CD4-positive, alpha-beta T cell treated with Interleukin-17A for 4 hours (primary cell): Measurements from ENCODE around the gene ARHGAP1.
"Not testable (repeated sequence)": the region's sequence is repeated elsewhere in the genome, so short reads cannot be mapped to it uniquely, and the experiment has no call there.

Experiments used
- DNase-seq: peaks from one replicate; pipeline ENCODE4 v3.0.0-alpha.2; 2020; ENCODE audit warnings: mixed read lengths

ARHGAP1 gene

GRCh38 chr11:46722566-46723358 lies 22.3 kb upstream of the ARHGAP1 start:
- DNase-seq = no peak

GRCh38 chr11:46721286-46721685 lies 20.9 kb upstream of the ARHGAP1 start:
- no peak for DNase-seq

- DNase-seq = no peak
Measured at GRCh38 chr11:46719543-46720218, 19.3 kb upstream of the ARHGAP1 start.

DNA sequence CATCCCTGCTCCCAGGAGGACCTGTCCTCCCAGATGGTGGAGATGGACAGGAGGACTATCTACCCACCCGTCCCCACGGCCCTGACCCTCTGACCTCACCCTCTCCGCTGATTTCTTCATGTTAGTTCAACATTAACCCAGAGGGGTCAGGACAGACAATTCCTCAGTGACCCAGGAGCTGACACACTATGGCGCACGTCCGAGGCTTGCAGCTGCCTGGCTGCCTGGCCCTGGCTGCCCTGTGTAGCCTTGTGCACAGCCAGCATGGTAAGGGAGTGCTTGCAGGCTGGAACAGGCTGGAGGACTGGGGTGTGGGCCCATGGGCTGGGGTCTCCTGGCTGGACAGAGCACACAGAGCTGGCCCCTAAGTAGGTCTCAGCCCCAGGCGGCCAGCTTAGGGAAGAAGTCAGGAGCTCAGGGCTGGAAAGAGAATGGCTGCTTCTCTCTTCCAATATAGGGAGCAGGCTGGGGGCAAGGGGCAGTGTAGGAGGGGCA lies 18.7 kb upstream of the ARHGAP1 start, which contains the start of gene F2:
Gene F2, plus strand, starts transcription at position 166 of the 495 bp plus-strand sequence. Its CDS starts 23 bp downstream, at position 189.
- DNase-seq = no peak

DNA sequence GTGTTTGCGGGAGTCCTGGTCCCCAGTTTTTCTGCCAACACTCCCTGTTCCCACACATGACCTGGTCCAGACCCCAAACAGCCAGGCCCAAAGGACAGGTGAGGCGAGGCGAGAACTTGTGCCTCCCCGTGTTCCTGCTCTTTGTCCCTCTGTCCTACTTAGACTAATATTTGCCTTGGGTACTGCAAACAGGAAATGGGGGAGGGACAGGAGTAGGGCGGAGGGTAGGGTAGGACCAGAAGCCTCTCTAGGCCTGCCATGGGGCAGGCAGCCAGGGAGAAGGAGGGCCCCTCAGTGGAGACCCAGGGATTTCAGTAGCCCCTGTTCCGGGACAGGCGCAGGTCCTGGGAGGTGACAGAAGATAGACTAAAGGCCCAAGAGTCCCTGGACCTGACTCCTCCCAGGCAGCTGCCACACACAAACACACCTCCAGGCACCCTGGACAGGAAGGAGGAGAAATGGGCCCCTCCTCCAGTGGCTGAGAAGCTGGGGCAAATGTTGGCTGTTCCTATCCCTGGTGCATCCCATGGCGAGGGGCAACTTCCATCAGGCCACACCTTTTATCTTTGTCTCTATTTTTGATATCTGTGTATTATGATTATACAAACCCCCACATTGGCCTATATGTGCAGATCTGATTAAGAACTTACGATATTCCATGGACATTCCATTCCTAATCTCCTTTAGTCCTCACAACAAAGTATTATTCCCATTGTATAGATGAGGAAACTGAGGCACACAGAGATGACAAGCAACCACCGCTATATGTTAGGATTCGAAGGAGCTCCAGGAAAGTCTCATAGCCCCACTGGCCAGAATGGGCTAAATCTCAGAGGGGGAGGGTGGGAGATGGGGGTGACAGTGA lies 18.0 kb upstream of the ARHGAP1 start:
- no peak for DNase-seq

DNA sequence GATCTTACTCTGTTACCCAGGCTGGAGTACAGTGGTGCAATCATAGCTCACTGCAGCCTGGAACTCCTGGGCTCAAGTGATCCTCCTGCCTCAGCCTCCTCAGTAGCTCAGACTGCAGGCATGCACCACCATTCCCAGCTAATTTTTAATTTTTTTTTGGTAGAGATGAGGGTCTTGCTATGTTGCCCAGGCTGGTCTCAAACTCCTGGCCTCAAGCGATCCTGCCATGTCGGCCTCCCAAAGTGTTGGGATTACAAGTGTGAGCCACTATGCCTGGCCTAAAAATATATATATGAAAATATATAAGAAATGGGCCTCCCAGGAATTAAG lies 17.4 kb upstream of the ARHGAP1 start:
- DNase-seq = not testable (repeated sequence)

GRCh38 chr11:46712874-46713576 lies 12.6 kb upstream of the ARHGAP1 start:
- no peak for DNase-seq

DNA sequence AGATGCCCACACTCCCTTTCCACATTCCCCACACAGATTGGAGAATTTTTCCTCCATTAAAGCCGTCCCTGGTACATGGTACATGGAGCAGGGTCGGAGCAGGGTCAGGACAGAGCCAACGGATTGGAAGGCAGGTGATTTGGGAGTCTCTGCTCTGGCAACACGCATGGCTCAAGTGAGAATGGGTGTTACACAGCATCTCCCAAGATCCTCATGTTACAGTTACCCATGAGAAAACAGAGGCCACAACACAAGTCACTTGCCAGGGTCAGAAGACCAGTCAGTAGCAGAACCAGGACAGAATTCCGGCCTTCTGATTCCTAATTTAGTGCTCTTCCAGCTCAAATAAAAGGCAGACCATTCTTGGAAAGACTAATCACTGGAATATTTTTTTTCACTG lies 10.9 kb upstream of the ARHGAP1 start:
- no peak for DNase-seq

DNA sequence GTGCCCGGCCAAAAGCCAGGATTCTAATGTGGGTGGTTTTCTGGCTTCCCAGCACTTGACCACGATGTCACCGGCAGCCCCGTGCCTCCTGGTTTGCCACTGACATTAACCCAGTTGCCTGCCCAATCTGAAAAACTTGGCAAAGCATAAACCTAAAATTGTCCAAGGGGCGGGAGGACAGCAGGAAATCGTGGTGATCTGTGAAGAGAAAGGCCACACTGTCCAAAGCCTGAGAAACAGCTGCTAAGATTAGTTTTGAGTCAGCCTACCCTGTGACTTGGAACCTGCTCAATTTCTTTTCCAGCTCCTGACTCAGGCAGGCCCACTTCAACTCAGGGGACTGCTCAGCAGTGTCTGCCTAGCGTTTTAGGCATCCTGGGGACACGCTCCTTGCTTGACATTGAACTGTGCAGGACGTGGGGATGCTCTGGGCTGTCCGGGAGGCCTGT lies 10.4 kb upstream of the ARHGAP1 start:
- no peak for DNase-seq

DNA sequence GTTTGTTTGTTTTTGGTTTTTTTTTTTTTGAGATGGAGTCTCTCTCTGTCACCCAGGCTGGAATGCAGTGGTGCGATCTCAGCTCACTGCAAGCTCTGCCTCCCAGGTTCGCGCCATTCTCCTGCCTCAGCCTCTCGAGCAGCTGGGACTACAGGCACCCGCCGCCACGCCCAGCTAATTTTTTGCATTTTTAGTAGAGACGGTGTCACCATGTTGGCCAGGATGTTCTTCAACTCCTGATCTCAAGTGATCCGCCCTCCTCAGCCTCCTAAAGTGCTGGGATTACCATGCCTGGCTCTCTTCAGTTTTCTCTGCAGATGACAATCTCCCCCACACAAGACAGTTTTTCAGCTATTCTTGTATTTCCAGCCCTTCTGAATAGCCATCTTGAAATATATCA lies 8.9 kb upstream of the ARHGAP1 start:
- DNase-seq = not testable (repeated sequence)

DNA sequence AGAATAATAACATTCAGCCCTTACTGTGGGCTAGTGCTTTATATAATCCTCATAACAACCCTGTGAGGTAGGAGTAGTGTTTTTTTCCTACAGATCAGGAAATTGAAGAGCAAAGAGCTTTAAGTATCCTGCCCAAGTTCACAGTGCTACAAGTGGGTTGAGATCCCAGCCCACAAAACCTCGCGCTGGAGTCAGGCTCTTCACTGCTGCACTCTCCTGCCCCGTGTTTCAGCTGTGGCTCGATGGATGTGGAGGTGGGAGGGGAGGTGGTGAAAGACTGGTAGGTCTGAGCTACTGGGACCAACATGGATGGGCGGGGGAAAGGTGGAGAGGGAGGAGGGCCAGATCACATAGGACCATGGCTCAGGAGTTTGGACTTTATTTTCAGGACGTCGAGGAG lies 6.5 kb upstream of the ARHGAP1 start:
- DNase-seq = no peak

DNA sequence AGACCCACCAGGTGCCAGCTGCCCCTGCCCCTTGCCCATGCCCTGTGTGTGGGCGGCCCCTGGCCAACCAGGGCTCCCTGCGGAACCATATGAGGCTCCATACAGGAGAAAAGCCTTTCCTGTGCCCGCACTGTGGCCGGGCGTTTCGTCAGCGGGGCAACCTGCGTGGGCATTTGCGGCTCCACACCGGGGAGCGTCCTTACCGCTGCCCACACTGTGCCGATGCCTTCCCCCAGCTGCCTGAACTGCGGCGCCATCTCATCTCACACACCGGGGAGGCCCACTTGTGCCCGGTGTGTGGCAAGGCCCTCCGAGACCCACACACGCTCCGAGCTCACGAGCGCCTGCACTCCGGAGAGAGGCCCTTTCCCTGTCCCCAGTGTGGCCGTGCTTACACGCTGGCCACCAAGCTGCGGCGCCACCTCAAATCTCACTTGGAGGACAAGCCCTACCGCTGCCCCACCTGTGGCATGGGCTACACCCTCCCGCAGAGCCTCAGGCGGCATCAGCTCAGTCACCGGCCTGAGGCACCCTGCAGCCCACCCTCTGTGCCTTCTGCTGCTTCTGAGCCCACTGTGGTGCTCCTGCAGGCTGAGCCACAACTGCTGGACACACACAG lies 4.8 kb upstream of the ARHGAP1 start:
- no peak for DNase-seq

DNA sequence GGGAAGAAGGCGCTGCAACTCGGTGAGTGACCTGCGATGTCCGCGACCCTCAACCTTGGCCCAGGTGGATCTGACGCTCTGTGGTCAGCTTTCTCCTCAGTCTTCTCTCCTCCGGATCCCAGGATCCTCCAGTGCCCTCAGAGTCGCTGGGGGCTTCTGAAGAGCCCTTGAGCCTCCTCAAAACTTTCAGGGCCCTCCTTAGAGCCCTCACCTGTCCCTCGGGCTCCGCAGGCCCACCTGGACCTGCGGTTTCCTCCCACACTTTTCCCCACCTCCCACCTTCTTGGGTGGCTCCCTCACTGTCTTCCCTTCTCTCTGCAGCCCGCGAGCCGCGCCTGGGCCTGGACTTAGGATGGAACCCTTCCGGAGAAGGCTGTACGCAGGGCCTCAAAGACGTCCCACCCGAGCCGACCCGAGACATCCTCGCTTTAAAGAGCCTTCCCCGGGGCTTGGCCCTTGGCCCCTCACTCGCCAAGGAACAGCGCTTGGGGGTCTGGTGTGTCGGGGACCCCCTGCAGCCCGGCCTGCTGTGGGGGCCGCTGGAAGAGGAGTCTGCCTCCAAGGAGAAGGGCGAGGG lies 747 bp upstream of the ARHGAP1 start:
- no peak for DNase-seq

DNA sequence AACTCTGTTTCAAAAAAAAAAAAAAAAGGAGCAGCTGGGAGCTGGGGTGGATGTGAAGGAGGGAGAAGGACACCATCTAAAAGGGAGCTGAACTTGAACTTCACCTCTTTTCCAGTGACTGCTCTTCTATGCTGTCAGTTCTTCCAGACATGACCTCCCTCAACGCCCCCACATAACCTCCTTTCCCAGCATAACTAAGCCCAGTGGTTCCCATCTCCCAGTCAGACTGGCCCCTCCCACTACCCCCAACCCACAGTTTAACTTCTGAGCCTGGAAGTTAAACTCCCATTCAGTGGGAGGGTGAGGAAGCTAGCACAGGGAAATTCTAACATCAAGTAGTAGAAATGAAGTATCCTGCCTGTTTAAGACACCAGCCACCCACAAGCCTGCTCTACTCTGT lies 1.8 kb downstream of the ARHGAP1 start:
- no peak for DNase-seq

DNA sequence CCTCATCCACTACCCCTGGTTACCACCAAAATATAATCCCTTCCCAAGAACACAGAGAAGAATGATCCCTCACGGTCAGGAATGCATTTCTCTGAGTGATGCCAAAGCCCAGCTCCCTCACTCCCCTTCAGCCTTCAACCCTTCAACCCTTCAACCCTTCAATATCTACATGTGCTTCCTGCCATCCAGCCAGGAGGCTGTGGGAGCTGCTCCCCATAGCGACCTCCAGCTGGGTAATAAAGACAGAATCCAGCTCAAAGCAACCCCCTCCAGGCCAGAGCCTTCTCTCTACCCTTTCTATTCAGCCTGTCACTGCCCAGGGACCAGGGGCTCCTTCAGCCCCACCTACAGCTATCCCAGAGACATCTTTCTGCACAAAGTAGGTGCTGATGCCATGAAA lies 2.7 kb downstream of the ARHGAP1 start:
- DNase-seq = no peak

- no peak for DNase-seq
Measured at GRCh38 chr11:46697303-46697702, 3.1 kb downstream of the ARHGAP1 start.

- no peak for DNase-seq
Measured at GRCh38 chr11:46696212-46696558, 4.2 kb downstream of the ARHGAP1 start.

- no peak for DNase-seq
Measured at GRCh38 chr11:46695345-46696211, 4.8 kb downstream of the ARHGAP1 start.

- no peak for DNase-seq
Measured at GRCh38 chr11:46694607-46695006, 5.8 kb downstream of the ARHGAP1 start.

GRCh38 chr11:46694072-46694471 lies 6.3 kb downstream of the ARHGAP1 start:
- no peak for DNase-seq

GRCh38 chr11:46693597-46694012 lies 6.8 kb downstream of the ARHGAP1 start:
- DNase-seq = no peak
